WERI-Rb-1 (cell line): ENCODE data around the gene SEMA4G.
A peak's percentile ranks its signal among the peaks of the same experiment; 100 is the strongest.

ENCODE experiments used
- DNase-seq: peaks from one replicate; pipeline ENCODE4 v3.0.0-alpha.2; 2020
- H3K27ac ChIP-seq: fragments of 250-450 bp; sonication (Bioruptor Pico); 2 replicates; pipeline ENCODE4 v1.5.1; 2020; ENCODE audit warnings: mild to moderate bottlenecking, moderate library complexity
- H3K27me3 ChIP-seq: fragments of 250-450 bp; sonication (Bioruptor Pico); 2 replicates; pipeline ENCODE4 v1.5.1; 2021; ENCODE audit warnings: mild to moderate bottlenecking, low read depth, moderate library complexity; ENCODE audit not compliant: insufficient read depth, severe bottlenecking
- H3K36me3 ChIP-seq: fragments of 250-450 bp; sonication (Bioruptor Pico); 2 replicates; pipeline ENCODE4 v1.5.1; 2020; ENCODE audit warnings: mild to moderate bottlenecking, moderate library complexity
- H3K4me3 ChIP-seq: 2 replicates; pipeline ENCODE4 v1.5.1; 2011; ENCODE audit warnings: low read depth, mild to moderate bottlenecking, control low read depth, low read length
- H3K9me3 ChIP-seq: fragments of 250-450 bp; sonication (Bioruptor Pico); 2 replicates; pipeline ENCODE4 v1.5.1; 2021; ENCODE audit warnings: mild to moderate bottlenecking, moderate library complexity; ENCODE audit not compliant: severe bottlenecking
- CTCF ChIP-seq: IDR thresholded peaks from 2 replicates; pipeline ENCODE4 v1.5.1; 2011; ENCODE audit warnings: low read depth, mild to moderate bottlenecking, control low read depth, inconsistent platforms, low read length

Gene SEMA4G

GRCh38 chr10:101005361-101005760 is 36.1 kb downstream of the SEMA4G start:
- Histone ChIP-seq H3K9me3 (no peaks in the 10 kb centered on the region), H3K27me3 (no peaks in the 10 kb centered on the region), H3K4me3 (no peak overlapping the region), H3K27ac (no peak overlapping the region), H3K36me3 (peaks cover 54% of the 10 kb centered on the region)
- no peak for TF ChIP-seq CTCF
- no peak for DNase-seq

- Histone ChIP-seq H3K36me3 (peaks cover 54% of the 10 kb centered on the region), H3K4me3 (no peak overlapping the region), H3K27ac (no peak overlapping the region), H3K27me3 (no peaks in the 10 kb centered on the region), H3K9me3 (no peaks in the 10 kb centered on the region)
- DNase-seq = no peak
- no peak for TF ChIP-seq CTCF
Measured at GRCh38 chr10:101005869-101006567, 36.7 kb downstream of the SEMA4G start.

GRCh38 chr10:101006593-101007098 is 37.3 kb downstream of the SEMA4G start:
- Histone ChIP-seq H3K27ac (no peak overlapping the region; the same call in 1 of the 2 replicates), H3K36me3 (peaks cover 54% of the 10 kb centered on the region), H3K27me3 (no peaks in the 10 kb centered on the region), H3K9me3 (no peaks in the 10 kb centered on the region), H3K4me3 (no peak overlapping the region)
- DNase-seq = no peak
- TF ChIP-seq CTCF = no peak

- no peaks in the 10 kb centered on the region for H3K27me3 ChIP-seq
- peak overlapping the region; percentile 4; the same call in 1 of the 2 replicates for H3K27ac ChIP-seq
- no peak overlapping the region for H3K4me3 ChIP-seq
- no peak for TF ChIP-seq CTCF
- peaks cover 54% of the 10 kb centered on the region for H3K36me3 ChIP-seq
- no peak for DNase-seq
- H3K9me3 ChIP-seq = no peaks in the 10 kb centered on the region
Measured at GRCh38 chr10:101007099-101007711, 37.9 kb downstream of the SEMA4G start.

- peaks cover 44% of the 10 kb centered on the region for H3K36me3 ChIP-seq
- no peak for DNase-seq
- H3K4me3 ChIP-seq = no peak overlapping the region
- H3K27ac ChIP-seq = peak overlapping the region; percentile 63
- no peaks in the 10 kb centered on the region for H3K9me3 ChIP-seq
- no peak for TF ChIP-seq CTCF
- no peaks in the 10 kb centered on the region for H3K27me3 ChIP-seq
Measured at GRCh38 chr10:101007915-101008822, 38.9 kb downstream of the SEMA4G start.
